ENCODE results near the gene AK6.

AK6 gene

GRCh38 chr5:69369340-69370121 is at the start of gene AK6, which contains the start of the genes RAD17 and TAF9:
TSS of gene AK6 (minus strand) at chr5:69369520. CDS start at chr5:69369490, 30 bp downstream.
TSS of gene RAD17 (plus strand) at chr5:69369818. CDS start at chr5:69372209, 2,391 bp downstream.
TSS of gene TAF9 (minus strand) at chr5:69369520. CDS start at chr5:69365737, 3,783 bp downstream.
- DNase-seq (ENCODE audit: insufficient read length, low spot score) (peak; percentile 74), FAIRE-seq (no peak)
- TF ChIP-seq, protein P1, sequence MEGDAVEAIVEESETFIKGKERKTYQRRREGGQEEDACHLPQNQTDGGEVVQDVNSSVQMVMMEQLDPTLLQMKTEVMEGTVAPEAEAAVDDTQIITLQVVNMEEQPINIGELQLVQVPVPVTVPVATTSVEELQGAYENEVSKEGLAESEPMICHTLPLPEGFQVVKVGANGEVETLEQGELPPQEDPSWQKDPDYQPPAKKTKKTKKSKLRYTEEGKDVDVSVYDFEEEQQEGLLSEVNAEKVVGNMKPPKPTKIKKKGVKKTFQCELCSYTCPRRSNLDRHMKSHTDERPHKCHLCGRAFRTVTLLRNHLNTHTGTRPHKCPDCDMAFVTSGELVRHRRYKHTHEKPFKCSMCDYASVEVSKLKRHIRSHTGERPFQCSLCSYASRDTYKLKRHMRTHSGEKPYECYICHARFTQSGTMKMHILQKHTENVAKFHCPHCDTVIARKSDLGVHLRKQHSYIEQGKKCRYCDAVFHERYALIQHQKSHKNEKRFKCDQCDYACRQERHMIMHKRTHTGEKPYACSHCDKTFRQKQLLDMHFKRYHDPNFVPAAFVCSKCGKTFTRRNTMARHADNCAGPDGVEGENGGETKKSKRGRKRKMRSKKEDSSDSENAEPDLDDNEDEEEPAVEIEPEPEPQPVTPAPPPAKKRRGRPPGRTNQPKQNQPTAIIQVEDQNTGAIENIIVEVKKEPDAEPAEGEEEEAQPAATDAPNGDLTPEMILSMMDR (IDR thresholded peaks at IDR 0.05; ENCODE audit: insufficient read depth, missing control alignments): no peak

DNA sequence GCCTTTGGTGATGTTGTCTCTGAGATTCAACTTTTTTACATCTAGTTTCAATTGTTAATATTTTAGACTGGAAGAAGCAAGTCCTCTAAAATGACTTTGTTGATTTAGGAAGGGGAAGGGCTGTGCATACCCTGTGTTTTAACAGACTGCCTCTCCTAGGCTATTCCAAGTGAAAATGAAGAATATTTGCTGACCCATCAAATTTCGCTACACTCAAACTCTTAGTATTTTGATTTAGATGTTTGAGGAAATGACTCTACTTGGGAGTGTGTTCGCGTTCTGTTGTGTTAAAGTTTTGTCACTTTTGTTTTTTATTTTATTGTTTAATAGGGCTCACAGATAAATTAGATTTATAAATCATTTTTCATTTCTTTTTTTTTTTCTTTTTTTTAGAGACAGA is 49.2 kb upstream of the AK6 start:
- TF ChIP-seq, protein P1 (IDR thresholded peaks at IDR 0.05; ENCODE audit: insufficient read depth, missing control alignments): no peak
- FAIRE-seq (no peak), DNase-seq (ENCODE audit: insufficient read length, low spot score) (no peak)

DNA sequence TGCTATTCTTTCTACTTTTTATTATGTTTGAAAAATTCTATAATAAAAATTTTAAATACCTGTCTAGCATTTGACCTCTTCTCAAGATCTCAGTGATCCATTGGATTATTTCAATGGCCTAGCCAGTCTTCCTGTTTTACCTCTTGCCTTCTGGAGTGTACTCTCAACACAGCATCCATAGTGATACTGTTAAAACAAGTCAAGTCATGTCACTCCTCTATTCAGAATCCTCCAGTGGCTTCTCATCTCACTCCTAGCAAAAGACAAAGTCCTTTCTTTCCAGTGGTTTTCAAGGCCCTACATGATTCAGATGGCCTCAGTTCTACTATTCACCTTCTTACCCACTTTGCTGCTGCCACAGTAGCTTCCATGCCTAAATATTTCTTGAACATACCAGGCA is 47.4 kb upstream of the AK6 start:
- FAIRE-seq (no peak), DNase-seq (ENCODE audit: insufficient read length, low spot score) (no peak)
- TF ChIP-seq, protein P1 (IDR thresholded peaks at IDR 0.05; ENCODE audit: insufficient read depth, missing control alignments): no peak

GRCh38 chr5:69416180-69416579 is 46.9 kb upstream of the AK6 start:
- FAIRE-seq: no peak

GRCh38 chr5:69415584-69415958 is 46.3 kb upstream of the AK6 start:
- DNase-seq (ENCODE audit: insufficient read length, low spot score) (no peak), FAIRE-seq (no peak)
- TF ChIP-seq, protein P1 (IDR thresholded peaks at IDR 0.05; ENCODE audit: insufficient read depth, missing control alignments): no peak

More at GRCh38 chr5:69416180-69416579, 46.9 kb upstream of the AK6 start:
- no peak for DNase-seq (ENCODE audit: insufficient read length, low spot score)
- TF ChIP-seq, protein P1 (IDR thresholded peaks at IDR 0.05; ENCODE audit: insufficient read depth, missing control alignments): no peak

DNA sequence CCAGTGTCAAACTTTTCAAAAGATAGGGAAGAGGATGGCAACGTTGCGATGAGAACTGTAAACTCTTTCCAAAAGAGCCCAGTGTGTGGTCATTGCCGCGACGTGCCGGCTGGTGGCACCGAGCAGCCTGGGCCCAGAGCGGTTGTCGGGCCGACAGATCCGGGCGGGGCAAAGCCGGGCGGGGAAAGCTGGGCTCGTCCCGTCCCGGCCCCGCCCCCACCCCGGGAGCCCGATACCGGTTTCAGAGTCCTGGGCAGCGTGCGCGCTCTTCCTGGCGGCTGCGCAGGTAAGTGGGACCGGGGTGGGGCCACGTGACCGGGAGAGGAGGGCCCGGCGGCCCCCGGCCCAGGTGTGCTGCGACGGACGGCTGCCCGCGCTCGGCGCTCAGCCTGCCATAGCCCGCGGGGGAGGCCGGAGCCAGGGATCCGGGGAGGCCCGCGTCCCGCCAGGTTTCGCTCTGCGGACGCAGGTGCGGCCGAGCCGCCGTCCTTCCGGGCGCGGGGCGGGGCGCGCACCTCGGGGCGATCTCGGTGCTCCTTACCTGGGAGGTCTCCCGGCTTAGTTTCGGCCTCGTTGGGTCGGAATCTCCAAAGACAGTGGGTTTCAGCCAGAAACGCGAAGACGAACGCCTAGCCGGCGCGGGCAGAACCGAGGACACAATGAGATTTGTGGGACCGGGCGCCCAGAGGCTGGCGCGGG is 45.7 kb upstream of the AK6 start, which contains the start of gene MARVELD2:
Gene MARVELD2 (plus strand): TSS at position 232 of the 699 bp plus-strand sequence. CDS start 4,270 bp downstream, outside the sequence.
- no peak for DNase-seq (ENCODE audit: insufficient read length, low spot score)
- TF ChIP-seq, protein P1 (IDR thresholded peaks at IDR 0.05; ENCODE audit: insufficient read depth, missing control alignments): no peak
- no peak for FAIRE-seq
